Measurements from ENCODE around the gene SUMF1. TPM values are rescaled to one million over a fixed set of nuclear protein-coding genes. Genes with fewer than 3 reads are reported as not detected.

Gene SUMF1
- total RNA-seq, 4 donors from 2014 or later: 29.1 to 65.9 (median 48.0) TPM

- H3K9me3 ChIP-seq: peaks cover 0 to 4% (median 0%) of the 10 kb centered on the region in 3 donors
- TF ChIP-seq POLR2A (IDR thresholded peaks at IDR 0.05) (no peak), CTCF (IDR thresholded peaks at IDR 0.05) (no peak)
- H3K27ac ChIP-seq: peak overlapping the region in 1 of 4 donors; percentile 26
- H3K36me3 ChIP-seq: no peaks in the 10 kb centered on the region
- H3K4me3 ChIP-seq: no peak overlapping the region
- intact Hi-C loops (cut with DNase I): no loop called here
- H3K4me1 ChIP-seq: peaks cover 4 to 44% (median 16%) of the 10 kb centered on the region in 3 donors
- H3K27me3 ChIP-seq: no peaks in the 10 kb centered on the region
- DNase-seq: no peak
- WGBS, 2 donors: 77% methylated on average over 3 of the region's 3 CpGs
These were observed 143.6 kb downstream of the SUMF1 start for GRCh38 chr3:4323246-4324027.

GRCh38 chr3:4322635-4323034 is 144.4 kb downstream of the SUMF1 start:
- Histone ChIP-seq H3K9me3 (peaks cover 0 to under 1% (median 0%) of the 10 kb centered on the region in 3 donors), H3K36me3 (peaks cover 0 to 1% (median 0%) of the 10 kb centered on the region in 3 donors), H3K27me3 (no peaks in the 10 kb centered on the region), H3K4me3 (no peak overlapping the region), H3K4me1 (peaks cover 4 to 44% (median 16%) of the 10 kb centered on the region in 3 donors), H3K27ac (no peak overlapping the region)
- WGBS, 2 donors: 42 to 54% methylated on average over 1 of the region's 1 CpG
- TF ChIP-seq CTCF (IDR thresholded peaks at IDR 0.05) (no peak), POLR2A (IDR thresholded peaks at IDR 0.05) (no peak)
- DNase-seq: no peak
- intact Hi-C loops (cut with DNase I): no loop called here

GRCh38 chr3:4321732-4322131 is 145.3 kb downstream of the SUMF1 start:
- intact Hi-C loops (cut with DNase I): no loop called here
- DNase-seq: no peak
- 88 to 92% methylated on average over 1 of the region's 1 CpG for WGBS, 2 donors
- TF ChIP-seq POLR2A (IDR thresholded peaks at IDR 0.05) (no peak), CTCF (IDR thresholded peaks at IDR 0.05) (no peak)
- peaks cover 4 to 44% (median 16%) of the 10 kb centered on the region in 3 donors for H3K4me1 ChIP-seq
- H3K4me3 ChIP-seq: no peak overlapping the region
- no peaks in the 10 kb centered on the region for H3K9me3 ChIP-seq
- H3K27ac ChIP-seq: no peak overlapping the region
- H3K36me3 ChIP-seq: peaks cover 0 to 10% (median 0%) of the 10 kb centered on the region in 3 donors
- no peaks in the 10 kb centered on the region for H3K27me3 ChIP-seq

GRCh38 chr3:4320096-4320911 is 146.8 kb downstream of the SUMF1 start:
- peaks cover 4 to 39% (median 16%) of the 10 kb centered on the region in 3 donors for H3K4me1 ChIP-seq
- H3K4me3 ChIP-seq: no peak overlapping the region
- no peak for TF ChIP-seq CTCF (IDR thresholded peaks at IDR 0.05)
- no peak for TF ChIP-seq POLR2A (IDR thresholded peaks at IDR 0.05)
- no peaks in the 10 kb centered on the region for H3K9me3 ChIP-seq
- H3K36me3 ChIP-seq: peaks cover 0 to 25% (median 0%) of the 10 kb centered on the region in 3 donors
- intact Hi-C loops (cut with DNase I): no loop called here
- H3K27ac ChIP-seq: peak overlapping the region in 1 of 4 donors; percentile 30
- H3K27me3 ChIP-seq: no peaks in the 10 kb centered on the region
- DNase-seq: no peak

- no peaks in the 10 kb centered on the region for H3K27me3 ChIP-seq
- H3K36me3 ChIP-seq: peaks cover 0 to 52% (median 0%) of the 10 kb centered on the region in 3 donors
- WGBS, 2 donors: 77 to 83% methylated on average over 4 of the region's 4 CpGs
- intact Hi-C loops (cut with DNase I): no loop called here
- TF ChIP-seq CTCF (IDR thresholded peaks at IDR 0.05): peak in 3 of 6 experiments; percentile 18 to 38 (median 21)
- TF ChIP-seq POLR2A (IDR thresholded peaks at IDR 0.05): no peak
- peaks cover 4 to 18% (median 5%) of the 10 kb centered on the region in 3 donors for H3K4me1 ChIP-seq
- DNase-seq: no peak
- H3K4me3 ChIP-seq: no peak overlapping the region
- no peak overlapping the region for H3K27ac ChIP-seq
- no peaks in the 10 kb centered on the region for H3K9me3 ChIP-seq
These were observed 152.4 kb downstream of the SUMF1 start for GRCh38 chr3:4314688-4315087.
